ENCODE data around the gene ITIH2.
"Not testable (repeated sequence)": the region's sequence is repeated elsewhere in the genome, so short reads cannot be mapped to it uniquely, and the experiment has no call there.

Gene ITIH2

DNA sequence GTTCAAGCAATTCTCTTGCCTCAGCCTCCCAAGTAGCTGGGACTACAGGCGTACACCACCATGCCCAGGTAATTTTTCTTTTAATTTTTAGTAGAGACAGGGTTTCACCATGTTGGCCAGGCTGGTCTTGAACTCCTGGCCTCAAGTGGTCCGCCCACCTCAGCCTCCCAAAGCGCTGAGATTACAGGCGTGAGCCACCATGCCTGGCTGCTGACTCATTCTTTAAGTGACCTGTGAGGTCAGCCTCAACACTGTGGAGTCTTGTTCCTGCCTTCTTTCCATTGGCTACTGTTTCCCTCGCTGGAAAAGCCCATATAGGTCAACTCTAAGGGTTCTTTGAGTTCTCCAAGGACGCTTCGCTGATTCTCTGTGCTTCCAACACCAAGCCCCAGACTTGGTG is 45.5 kb downstream of the ITIH2 start:
- DNase-seq, result not testable (repeated sequence)

DNA sequence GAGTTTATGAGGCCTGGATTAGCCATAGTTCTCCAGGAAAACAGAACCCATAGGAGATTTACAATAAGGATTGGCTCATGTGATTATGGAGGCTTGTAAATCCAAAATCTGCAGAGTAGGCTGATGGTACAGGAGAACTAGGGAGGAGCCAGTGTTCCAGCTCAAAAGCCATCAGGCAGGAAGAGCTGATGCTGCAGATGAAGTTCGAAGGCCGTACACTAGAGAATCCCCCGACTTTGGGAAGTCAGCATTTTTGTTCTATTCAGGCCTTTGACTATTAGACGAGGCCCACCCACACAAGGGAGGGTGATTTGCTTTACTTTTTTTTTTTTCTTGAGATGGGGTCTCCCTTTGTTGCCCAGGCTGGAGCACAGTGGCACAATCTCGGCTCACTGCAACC is 47.1 kb downstream of the ITIH2 start:
- no peak for DNase-seq

DNA sequence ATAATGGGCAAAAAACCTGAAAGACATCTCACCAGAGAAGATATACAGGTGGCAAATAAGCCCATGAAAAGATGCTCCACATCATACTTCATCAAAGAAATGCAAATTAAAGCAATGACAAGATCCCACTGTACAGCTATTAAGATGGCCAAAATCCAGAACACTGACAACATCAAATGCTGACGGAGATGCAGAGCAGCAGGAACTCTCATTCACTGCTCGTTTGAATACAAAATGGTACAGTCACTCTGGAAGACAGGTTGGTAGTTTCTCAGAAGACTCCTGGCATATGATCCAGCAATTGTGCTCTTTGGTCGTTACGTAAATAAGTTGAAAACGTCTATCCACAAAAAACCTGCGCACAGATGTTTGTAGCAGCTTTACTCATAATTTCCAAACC is 49.1 kb downstream of the ITIH2 start:
- no peak for DNase-seq

DNA sequence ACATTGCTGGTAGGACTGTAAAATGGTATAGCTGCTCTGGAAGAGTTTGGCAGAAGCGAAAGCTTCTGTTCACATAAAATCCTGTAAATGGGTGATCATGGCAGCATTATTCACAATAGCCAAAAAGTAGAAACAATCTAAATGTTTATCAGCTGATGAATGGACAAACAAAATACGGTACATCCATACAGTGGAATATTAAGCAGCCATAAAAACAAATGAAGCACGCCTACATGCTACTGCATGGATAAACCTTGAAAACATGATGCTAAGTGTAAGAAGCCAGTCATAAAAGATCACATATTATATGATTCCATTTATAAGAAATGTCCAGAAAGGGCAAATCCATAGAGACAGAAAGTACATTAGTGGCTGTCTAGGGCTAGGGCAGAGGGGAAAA is 52.0 kb downstream of the ITIH2 start:
- no peak for DNase-seq

DNA sequence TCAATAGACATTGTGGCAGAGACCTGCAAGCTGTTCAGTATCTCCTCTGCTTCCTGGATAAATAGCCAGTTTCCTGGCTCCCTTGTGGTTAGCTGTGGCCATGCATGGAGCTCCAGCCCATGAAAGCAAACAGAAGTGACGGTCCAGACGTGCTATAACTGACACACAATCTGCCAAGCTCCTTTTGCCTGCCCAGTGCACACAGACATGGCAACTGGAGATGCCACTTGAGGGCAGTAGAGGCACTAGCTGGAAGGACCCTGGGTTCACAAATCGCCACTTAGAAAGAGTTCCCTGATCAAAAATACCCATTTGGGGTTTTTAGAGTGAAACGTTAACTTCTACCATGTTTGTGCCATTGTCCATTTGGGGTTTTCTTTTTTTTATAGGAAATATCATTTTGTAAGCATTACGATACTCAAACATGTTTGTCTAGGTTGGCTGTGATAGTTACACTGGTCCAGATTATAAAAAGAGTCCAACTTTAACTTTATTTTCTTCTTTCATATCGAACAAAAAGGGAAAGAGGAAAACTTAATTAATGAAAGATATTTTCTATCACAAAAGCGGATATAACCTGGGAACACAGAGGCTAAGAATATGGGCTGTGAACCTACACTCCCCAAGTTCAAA is 53.4 kb downstream of the ITIH2 start:
- peak; percentile 5 to 53 for DNase-seq

DNA sequence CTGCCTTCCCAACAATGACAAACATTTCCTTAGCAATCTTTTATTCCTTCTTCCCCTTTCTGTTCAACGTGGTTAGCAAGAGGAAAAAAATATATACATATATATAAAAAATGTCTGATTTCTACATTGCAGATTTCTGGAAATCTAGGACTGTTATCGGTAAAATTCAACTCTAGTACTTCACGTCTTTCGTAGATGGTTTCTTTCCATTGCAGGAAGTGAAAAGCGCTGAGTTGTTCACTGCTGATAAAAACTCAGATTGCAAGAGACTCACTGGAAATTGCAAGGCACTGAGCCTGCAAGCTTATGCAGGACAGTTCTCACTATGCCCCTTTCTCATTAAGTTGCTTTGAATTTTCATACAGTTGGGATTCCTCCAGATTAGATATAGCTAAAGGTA is 60.8 kb downstream of the ITIH2 start:
- DNase-seq, result no peak

DNA sequence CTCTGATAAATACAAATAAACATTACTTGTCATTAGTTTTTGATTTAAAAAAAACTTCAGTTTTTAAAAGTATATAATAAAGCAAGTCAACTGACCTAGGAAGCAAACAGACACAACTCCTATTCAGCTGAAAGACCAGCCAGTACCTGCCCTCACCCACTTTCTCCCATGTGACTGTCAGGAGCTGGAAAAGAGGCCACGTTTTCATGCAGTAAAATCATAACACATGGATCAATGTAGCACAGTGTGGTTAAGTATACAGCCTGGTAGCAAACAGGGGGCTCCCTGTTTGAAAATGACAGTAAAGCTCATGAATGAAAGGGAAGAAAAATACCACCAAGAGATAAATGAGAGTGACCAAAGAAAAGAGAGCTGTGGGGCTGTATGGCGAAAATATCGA is 63.1 kb downstream of the ITIH2 start:
- DNase-seq, result no peak

DNA sequence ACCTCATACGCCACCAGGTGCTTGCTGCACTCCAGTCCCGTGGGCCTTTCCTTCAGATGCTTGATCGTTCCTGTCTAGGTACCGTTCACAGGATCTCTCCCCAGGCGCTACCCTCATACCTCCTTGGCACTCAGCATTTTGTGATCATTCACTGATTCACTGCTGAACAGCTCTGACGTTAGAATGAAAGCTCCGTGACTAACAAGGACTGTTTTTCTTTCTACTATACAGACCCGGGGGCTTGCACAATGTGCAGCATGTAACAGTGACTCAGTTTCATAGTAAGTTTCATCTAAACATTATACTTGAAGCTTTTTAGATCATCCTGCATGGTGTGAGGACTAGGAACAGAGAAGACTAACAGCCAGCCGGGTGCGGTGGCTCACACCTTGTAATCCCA is 64.1 kb downstream of the ITIH2 start:
- DNase-seq, result no peak

DNA sequence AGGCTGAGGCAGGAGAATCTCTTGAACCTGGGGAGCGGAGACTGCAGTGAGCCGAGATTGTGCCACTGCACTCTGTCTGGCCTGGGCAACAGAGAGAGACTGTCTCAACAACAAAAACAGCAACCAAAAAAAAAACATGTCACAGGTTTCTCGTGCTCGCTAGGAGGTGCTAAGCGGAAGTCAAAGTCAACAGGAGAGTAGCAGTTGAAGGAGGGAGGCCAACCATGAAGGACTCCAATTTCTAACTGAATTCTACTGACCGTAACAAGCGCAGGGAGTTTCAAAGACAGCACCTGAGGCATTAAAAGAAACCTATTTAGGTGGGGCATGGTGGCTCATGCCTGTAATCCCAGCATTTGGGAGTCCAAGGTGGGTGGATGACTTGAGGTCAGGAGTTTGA is 65.3 kb downstream of the ITIH2 start:
- DNase-seq, result no peak

DNA sequence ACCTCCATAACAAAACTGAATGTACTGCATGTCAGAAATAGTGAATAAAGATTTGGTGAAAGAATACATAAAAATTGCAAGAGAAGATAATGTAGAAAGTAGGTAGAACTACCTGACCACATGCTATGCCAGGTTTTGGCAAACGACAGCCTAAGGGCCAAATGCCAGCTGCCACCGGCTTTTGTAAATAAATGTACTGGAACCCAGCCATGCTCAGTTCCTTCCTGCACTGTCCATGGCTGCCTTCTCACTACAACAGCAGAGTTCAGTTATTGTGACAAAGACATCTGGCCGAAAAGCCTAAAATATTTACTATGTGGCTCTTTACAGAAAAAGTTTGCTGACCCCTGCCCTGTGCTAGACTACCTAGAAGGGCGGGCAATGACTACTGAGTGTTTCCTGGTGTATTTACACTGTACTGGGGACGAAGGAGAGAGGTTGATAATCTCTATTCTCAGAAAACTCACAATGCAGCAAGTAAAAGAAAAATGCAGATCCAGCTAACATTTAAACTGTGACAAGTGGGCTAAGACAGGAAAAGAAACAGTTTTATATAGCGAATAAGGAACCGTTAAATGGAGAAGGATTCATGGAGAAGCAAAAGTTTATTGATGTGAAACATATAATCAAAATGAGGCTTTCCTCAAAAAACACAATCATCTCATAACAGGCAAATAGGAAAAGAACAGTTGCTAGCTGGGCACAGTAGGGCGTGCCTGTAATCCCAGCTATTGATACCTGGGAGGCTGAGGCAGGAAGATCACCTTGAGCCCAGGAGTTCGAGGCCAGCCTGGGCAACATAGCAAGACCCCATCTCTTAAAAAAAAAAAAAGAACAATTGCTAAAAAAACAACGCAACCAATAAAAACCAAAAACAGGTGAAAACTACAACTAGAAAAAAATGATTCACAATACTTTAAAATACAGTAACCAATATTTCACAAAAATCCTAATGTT is 71.0 kb downstream of the ITIH2 start:
- DNase-seq, result peak; percentile 54 to 79

DNA sequence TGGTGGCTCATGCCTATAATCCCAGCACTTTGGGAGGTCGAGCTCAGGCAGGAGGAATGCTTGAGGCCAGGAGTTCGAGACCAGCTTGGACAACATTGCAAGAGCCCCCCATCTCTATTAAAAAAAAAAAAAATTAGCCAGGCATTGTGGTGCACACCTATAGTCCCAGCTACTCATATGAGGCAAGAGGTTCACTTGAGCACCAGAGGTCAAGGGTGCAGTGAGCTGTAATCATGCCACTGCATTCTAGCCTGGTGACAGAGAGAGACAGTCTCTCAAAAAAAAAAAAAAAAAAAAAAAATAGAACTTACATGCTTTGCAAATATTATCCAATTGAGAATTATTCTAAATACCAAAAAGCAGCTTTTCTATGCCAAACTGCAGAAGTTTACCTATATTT is 73.7 kb downstream of the ITIH2 start:
- DNase-seq, result no peak

DNA sequence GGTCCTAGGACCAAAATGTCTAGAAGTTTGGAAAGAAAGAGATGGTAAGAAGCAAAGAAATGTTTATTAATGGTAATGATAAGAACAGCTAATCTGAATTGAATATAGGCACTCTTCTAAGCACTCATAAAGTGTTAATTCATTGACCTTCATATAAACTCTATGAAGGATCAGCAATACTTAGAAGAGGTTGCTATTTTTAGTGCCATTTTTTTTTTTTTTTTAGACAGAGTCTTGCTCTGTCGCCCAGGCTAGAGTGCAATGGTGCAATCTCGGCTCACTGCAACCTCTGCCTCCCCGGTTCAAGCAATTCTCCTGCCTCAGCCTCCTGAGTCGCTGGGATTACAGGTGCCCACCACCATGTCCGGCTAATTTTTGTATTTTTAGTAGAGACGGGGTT is 79.1 kb downstream of the ITIH2 start:
- not testable (repeated sequence) for DNase-seq

DNA sequence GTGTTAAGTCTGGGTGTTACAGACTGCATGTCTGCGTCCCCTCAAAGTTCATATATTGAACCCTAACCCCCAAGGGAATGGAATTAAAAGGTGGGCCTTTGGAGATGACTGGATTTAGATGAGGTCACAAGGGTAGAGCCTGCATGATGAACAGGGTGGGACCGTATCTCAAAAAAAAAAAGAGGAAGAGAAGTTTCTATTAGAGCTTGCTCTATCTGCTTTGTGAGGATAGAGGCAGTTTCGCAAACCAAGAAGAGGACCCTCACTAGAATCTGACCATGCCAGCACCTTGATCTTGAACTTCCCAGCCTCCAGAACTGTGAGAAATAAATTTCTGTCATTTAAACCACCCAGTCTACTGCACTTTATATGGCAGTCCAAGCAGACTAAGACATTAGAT is 83.3 kb downstream of the ITIH2 start:
- no peak for DNase-seq

DNA sequence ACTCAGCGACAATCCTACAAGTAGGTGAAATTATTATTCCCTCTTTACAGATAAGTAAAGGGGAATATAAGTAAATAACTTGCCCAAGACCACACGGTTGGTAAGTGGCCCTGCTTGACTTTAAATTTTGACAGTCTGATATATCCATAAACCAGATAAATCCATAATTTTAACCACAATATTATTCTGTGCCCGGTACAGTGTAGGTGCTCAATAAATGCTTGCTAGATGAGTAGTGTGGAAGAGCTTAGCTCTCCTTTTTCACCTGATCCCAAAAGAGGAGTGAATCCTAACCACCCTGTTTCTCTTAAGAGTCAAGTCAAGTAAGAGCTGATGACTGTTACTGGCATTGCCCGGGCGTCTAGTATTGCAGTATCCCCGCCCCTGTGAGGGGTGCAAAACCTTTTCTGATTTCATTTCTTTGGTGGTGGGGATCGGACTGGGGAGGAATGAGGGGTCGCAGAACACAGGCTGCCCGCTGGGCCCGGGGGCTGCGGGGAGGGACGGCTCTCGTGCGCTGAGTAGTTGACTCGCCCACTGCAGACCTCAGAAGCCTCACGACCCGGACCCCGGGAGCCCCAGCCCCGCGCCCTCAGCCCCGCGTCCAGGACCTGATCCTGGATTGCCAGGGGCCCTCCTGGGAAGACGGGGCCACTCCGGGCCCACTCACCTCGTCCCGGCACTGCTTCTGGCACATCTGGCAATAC is 84.2 kb downstream of the ITIH2 start:
- no peak for DNase-seq

DNA sequence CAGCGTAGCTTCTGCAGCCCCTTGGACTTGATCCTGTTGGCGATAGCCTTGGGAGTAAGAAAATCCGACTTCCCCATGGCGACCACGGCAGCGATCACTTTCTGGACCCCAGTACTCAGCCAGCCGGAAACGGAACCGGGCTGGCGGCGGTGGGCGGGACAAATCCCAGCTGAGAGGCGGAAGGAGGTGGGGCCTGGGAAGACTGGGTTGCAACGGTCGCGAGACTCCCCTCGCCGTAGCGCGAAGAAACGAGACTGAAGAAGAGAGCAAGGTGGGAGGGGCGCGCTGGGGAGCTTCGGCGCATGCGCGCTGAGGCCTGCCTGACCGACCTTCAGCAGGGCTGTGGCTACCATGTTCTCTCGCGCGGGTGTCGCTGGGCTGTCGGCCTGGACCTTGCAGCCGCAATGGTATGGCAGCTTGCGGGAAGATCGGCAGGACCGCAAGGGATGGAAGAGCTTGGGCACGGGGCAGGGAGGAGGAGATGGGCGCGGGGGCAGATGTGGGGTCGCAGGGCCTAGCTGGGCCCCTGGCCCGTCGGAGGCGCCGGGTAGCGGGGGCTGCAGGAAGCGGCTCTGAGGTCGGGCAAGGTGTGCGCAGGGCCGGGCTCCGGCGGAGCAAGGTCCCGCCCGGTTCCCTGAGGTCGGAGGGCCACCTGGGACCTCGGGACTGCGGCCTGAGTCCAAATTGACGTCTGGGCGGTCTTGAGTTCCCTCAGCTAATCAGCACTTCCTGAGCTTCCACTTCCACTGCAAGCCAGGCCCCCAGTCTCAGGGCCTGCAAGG is 84.9 kb downstream of the ITIH2 start, which contains the start of the genes ATP5F1C and KIN:
Gene ATP5F1C, plus strand, starts transcription at position 321 of the 782 bp plus-strand sequence. Its CDS starts 31 bp downstream, at position 352.
Gene KIN, minus strand, starts transcription at position 137 of the 782 bp plus-strand sequence. Its CDS starts 60 bp downstream, at position 77.
- DNase-seq, result peak; percentile 89 to 93

DNA sequence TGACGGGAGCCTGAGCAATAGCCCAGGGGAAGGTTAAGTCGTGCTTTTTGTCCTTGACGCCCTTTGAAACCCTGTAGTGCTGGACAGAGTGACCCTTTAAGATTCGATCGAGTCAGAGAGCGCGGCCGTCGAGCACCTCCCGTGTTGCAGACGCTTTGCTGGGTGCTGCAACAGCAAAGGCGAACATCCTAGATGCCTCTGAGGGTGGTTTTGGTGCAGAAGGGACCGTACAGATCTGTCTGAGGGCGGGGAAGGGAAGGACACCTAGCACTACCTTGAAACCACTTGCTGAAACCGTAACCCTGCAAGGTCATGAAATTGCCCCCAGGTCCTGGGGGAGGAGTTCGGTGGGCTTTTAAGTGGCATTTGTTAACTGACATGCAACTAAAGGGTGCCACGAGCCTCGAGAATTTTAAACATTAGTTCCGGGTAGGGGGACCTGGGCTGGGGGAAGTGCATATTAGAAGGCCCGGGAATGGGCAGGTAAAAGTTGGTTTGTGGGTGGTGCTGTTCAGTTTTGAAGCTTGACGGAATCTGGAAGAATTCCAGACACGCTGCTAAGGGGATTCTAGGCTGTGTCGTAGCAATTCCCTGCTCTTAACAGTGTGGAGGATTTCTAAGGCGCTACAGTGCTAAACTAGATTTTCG is 85.6 kb downstream of the ITIH2 start:
- peak in 1 of 2 experiments; percentile 26 for DNase-seq

DNA sequence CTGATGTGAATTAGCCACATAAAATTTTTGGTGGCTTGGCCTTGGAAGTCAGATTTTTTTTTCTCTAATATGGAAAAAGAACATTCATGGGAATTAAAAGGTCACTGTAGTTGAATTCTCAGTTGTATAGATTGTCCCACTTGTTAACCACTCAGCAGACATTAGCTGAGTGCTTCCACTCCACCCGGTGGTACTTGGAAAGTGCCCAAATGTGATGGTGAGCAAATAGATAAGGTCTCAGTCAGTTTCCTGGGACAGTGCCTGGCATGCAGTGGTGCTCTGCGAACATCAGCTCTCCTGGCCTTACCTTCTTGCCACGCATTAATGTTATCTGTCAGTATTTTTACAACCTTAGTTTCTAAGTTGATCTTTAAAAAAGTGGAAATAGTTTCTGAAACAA is 86.3 kb downstream of the ITIH2 start:
- peak in 1 of 2 experiments; percentile 48 for DNase-seq

DNA sequence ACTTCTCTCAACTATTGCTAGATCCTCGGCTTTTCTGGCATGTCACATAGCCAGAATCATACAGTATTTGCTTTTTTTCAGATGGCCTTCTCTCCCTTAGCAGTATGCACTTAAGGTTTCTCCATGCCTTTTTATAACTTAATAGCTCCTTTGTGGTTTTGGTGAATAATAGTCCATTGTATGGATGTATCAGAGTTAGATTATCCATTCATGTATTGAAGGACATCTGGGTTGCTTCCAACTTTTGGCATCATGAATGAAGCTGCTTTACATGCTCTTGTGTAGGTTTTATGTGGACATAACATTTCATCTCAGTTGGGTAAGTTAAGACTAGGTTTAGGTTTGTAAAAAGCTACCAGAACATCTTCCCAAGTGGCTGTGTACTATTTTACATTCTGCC is 89.4 kb downstream of the ITIH2 start:
- DNase-seq, result no peak

DNA sequence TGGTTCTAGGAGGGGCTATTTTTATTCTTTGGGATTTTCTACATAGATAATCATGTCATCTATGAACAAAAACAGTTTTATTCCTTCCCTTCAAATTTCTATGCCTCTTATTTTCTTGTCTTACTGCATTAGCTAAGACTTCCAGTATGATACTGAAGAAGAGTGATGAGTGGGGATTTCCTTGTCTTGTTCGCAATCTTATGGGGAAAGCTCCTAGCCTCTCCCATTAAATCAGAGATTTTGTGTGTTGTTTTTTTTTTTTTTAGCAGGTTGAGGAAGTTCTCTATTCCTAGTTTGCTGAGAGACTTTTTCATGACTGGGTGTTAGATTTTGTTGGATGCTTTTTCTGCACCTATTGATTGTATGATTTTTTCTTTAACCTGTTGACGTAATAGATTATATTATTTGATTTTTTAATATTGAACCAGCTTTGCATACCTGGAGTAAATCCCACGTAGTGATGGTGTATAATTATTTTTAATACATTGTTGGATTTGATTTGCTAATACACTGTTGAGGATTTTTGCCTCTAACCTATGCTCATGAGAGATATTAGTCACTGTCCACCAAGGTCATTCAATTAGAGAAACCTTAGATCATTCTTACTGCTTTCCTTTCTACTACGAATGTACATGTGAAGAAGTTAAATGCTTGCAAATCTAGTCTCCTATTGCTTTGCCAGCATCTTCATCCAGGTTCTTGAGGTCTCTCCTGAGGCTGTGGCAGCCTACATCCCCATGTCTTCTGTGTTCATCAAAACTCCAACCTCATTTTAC is 91.3 kb downstream of the ITIH2 start:
- no peak for DNase-seq

DNA sequence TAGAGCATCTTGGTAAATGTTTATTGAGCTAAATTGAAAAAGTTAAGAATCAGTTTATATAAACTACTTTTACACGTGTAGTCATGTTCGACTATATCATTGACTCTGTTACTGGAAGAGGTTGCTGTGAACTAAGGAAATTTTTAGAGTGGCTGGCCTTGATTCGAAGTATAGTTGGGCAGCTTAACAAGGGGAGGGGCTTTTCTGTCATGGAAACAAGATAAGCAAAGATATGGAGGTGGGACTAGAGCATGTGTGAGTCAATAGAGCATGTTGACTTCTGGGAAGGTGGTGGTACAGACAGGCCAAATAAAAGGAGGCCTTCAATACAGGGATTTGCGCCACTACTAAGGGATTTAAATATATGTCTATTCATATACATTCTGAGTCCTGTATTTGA is 92.5 kb downstream of the ITIH2 start:
- DNase-seq, result no peak

DNA sequence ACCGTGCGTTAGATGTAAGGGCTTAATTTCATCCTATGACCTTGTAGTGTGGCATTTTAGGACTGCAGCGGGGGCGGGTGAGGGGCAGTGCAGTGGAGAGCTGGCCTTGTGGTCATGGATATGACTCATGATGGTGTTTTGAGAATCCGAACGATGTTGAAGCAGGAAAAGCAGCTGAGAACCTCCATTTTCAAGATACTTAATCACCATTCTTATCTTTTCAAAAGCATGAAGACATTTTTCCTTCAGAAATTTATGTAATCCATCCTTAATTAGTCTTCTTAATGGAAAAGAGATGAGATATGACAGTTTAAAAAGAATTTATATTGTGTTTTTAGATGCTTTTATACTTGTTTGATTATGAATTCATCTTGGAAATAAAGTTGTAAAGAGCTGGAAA is 94.5 kb downstream of the ITIH2 start:
- DNase-seq, result no peak
